GM18907 (cell line): Measurements from ENCODE around the gene DST.
"Not testable (repeated sequence)": the region's sequence is repeated elsewhere in the genome, so short reads cannot be mapped to it uniquely, and the experiment has no call there.

Source experiments
- ATAC-seq: cut with Tn5 transposase; IDR thresholded peaks from one replicate; pipeline ENCODE4 v1.9.1; 2021; ENCODE audit warnings: mild to moderate bottlenecking, moderate library complexity; ENCODE audit not compliant: unreplicated experiment

The DST gene

GRCh38 chr6:56520218-56520617 lies 122.5 kb downstream of the DST start:
- no peak for ATAC-seq

GRCh38 chr6:56518995-56519767 lies 123.5 kb downstream of the DST start:
- no peak for ATAC-seq

DNA sequence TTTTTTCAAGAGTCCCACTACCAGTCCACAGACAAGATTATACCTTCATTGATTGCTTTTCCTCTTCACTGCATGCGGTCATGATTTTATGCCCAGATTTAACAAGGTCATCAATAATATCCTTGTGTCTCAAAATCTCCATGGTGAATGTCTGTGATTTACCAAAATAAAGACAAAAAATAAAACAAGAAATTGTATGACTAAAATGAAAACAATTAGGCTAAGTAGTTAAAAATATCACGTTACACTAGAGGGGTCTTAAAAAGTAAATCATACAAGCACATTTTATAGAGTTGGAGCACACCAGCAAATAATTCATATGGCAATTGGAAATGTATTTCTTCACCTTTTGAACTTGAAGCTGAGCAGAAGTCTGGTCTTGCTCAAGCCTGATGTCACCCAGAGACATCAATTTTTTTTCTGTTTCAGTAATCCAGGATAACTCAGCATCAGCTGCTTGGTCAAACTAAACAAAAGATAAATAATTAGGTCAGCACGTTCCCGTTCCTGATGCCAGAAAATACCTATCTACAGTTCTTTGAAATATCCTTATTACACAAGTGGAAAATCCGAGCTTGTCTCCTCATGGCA lies 125.4 kb downstream of the DST start:
- no peak for ATAC-seq

GRCh38 chr6:56516003-56516402 lies 126.7 kb downstream of the DST start:
- no peak for ATAC-seq

DNA sequence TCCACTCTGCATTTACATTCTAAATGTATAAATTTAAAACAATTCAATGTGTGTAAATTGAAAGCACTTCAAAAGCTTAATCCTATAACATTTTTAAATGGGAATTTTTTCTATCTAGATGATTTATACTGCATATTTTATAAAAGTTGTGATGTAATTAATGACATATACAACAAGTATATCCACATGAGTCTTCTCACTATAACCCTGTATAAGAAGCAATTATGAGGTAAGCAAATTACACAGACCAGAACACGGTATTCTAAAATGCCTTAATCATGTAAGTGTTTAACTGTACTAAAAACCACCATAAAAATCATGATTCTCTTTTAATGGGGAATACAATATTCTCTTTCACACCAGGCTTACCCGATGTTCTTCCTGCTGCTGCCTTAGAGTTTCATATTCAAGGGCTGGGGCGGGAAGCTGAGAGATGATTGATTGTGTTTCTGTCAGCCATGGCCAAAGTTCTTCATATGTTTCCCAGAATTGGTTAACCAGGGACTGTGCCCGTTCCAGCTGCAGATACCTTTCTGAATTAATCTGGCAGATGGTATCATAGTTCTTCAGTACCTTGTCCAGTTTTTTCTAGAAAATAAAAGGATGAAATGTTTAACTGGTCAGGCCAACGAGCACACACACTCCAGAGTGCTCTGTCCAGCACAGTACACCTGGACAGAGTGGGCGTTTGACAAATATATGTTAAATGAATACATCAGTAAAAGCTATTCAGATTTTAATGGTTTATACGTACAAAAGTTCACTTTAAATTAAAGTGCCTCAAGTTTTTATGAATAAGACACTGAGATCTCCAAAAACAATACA lies 127.4 kb downstream of the DST start:
- ATAC-seq, result no peak

GRCh38 chr6:56514395-56514794 lies 128.3 kb downstream of the DST start:
- ATAC-seq, result no peak

GRCh38 chr6:56513631-56514030 lies 129.1 kb downstream of the DST start:
- ATAC-seq, result no peak

DNA sequence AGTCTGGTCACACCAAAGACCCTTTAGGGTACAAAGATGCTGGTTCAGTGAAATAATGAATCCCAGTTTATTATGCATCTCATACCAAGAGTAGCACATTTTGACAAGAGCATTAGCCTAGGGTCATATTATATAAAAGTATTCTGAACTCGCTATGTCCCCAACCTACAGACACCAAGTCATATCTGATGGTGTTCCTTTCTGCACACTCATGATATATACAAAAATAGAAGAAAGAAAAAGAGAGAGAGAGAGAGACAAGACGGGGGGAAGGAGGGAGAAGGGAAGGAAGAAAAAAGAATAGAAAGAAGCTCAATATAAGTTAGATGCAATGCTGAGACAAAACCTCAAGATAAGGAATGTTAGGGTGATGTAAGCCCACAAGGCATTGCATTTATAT lies 131.1 kb downstream of the DST start:
- ATAC-seq, result no peak

GRCh38 chr6:56510984-56511531 lies 131.6 kb downstream of the DST start:
- ATAC-seq, result no peak

GRCh38 chr6:56509031-56509430 lies 133.7 kb downstream of the DST start:
- ATAC-seq, result no peak

- no peak for ATAC-seq
Observed at GRCh38 chr6:56507517-56507916, 135.2 kb downstream of the DST start.

DNA sequence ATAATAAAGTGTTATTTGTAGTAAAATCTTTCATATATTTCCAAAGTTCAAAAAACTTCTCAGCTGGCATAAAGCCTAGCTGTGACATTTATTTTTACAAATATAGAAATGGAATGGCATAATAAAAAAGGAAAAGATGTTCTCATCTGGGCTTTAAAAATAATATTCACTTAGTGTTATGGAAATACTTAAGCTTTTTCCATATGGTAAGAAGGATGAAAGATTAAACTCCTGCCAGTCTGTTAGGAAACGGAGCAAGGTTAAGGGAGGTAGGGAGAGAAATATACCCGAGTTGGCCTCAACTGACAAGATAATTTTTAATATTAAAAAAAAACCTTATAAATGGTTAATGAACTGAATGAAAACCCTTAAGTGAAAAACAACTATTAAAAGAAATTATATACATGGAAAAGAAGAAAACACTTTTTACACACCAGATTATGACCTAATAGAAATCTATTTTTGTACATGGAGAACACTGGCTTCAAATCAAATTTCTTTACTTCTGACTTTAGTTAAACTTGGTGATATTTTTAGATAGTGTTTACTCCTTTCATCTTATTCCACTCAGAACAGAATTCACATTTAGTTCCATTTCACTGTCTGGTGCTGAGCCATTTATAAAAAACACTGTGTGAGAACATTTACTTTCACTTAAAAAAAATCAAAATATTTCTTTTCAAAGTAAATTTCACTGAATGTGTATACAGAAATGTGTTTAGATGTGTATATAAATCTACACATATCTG lies 137.0 kb downstream of the DST start:
- no peak for ATAC-seq

DNA sequence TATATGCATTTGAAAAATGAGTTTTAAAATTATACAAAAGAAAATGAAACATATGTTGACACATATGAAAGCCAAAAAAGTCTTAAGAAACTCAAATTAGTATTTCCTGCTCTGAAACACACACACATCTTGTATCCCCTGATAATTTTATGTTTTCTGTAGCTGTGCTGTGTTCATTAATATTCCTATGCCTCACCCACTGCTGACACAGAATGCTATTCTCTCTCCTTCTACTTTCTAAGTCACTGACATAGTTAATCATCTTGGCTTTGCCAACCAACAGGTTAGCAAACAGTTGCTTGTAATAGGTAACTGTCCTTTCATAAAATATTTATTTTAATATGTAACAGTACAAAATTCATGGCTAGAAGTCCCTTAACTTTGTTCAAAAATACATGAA lies 140.7 kb downstream of the DST start:
- ATAC-seq, result no peak

DNA sequence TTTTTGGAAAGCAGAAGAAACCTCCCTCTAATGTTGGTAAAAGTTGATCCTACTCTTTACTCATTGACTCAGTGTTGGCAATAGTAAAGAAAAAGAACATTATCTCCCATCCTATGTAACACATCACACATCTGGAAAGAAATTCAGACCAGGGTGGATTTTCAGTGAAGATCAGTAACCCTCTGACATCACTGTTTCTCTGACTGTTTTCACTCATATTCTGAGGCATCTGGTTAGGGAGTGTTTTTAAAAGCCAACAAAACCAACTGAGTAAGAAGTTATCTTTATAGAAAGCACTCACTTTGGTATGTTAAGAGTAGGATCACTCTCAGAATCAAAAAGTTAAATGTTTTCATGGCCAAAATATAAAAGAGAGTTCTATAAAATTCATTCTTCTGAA lies 143.6 kb downstream of the DST start:
- no peak for ATAC-seq

DNA sequence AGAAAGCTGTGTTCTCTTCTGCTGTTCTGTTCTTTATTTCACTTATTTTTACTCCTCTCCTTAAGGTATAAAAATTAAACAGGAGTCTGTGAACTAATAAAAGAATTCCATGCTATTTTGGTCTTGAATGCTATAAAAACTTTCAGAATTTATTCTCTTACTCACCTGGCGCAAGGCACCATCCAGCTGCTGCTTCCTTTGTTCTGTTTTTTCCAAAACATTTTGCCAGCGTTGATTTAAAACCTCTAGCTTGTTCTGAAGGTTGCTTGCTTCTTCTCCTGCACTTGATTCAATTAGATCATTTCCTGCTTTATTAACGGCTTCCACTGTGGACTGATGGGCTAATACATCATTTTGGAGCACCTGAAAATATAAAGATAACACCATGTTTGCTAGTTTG lies 145.0 kb downstream of the DST start:
- no peak for ATAC-seq

DNA sequence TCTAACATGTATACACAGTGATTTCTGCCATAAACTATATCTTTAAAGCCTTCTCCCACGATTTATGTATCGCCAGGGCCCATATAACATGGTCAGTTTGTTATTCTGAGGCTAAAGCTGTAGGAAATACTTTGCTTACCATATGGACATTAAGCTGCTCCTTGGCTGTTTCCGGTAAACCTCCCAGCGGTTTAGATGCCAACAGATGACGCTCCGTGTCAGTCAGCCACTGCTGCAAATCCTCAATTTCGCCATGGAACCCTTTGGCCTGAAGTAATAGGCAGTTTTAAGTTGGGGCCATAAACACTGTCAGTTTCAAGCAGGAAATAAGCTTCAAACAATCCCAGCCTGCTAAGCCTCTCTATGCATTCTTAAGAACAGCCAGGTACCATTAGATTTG lies 145.4 kb downstream of the DST start:
- ATAC-seq, result no peak

DNA sequence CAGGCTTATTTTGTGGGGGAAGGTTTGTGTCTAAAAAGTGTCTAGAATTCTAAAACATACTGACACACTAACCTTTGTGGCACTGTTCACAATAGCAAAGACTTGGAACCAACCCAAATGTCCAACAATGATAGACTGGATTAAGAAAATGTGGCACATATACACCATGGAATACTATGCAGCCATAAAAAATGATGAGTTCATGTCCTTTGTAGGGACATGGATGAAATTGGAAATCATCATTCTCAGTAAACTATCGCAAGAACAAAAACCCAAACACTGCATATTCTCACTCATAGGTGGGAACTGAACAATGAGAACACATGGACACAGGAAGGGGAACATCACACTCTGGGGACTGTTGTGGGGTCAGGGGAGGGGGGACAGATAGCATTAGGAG lies 146.0 kb downstream of the DST start:
- not testable (repeated sequence) for ATAC-seq

GRCh38 chr6:56495654-56496053 lies 147.0 kb downstream of the DST start:
- ATAC-seq, result no peak

GRCh38 chr6:56491606-56492328 lies 150.9 kb downstream of the DST start:
- ATAC-seq, result no peak

DNA sequence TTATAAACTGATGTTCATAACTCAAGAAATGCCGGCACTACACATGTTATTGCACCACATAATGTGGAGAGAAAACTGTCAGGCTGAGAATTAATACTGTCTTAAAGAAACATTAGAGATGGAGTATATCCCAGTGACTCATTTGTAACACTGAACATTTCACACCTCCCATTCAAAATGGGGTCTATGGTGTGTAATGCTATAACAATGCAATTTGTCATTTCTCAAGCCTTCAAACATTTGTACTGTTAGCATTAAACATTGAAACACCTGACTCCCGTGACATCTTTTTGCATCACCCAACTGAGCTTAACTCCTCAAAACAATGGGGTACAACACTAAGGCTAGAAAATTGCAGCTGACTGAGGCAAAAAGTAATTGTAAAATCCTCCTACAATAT lies 151.7 kb downstream of the DST start:
- ATAC-seq, result no peak
